GM21737 (cell line): ENCODE results near the gene PTPRB.

Experiments
- ATAC-seq: cut with Tn5 transposase; IDR thresholded peaks from one replicate; pipeline ENCODE4 v1.9.1; 2021; ENCODE audit warnings: mild to moderate bottlenecking, moderate library complexity; ENCODE audit not compliant: unreplicated experiment

Gene PTPRB

GRCh38 chr12:70467918-70468733, 169.1 kb downstream of the PTPRB start:
- no peak for ATAC-seq

- no peak for ATAC-seq
These were observed 169.8 kb downstream of the PTPRB start for GRCh38 chr12:70467476-70467875.

GRCh38 chr12:70466753-70467152, 170.5 kb downstream of the PTPRB start:
- ATAC-seq, result no peak
